H1 (cell line): ENCODE results near the gene ATG16L1. TPM values are rescaled to one million over a fixed set of nuclear protein-coding genes. Genes with fewer than 3 reads are reported as not detected.

Experiments
- CTCF ChIA-PET: fragments of 300-600 bp; sonication (Branson Sonifier 250); formaldehyde crosslinking; loops from one replicate; lab custom pipeline; 2021; ENCODE audit not compliant: partially characterized antibody; lab: Charles Lee
- POLR2A ChIA-PET: fragments of 300-600 bp; sonication (Branson Sonifier 250); formaldehyde crosslinking; loops from one replicate; lab custom pipeline; 2021; ENCODE audit warnings: inconsistent platforms; ENCODE audit not compliant: partially characterized antibody; lab: Charles Lee
- DNase-seq, 2 experiments: peaks; one replicate each; pipeline versions ENCODE4 v3.0.0 to v3.0.0-alpha.2; 2010 to 2022; ENCODE audit warnings: low spot score in 2 of 2, low read depth in 1 of 2, mixed read lengths in 1 of 2
- FAIRE-seq: peaks from 2 replicates; lab custom pipeline; 2011; peaks lifted over from hg19 to GRCh38; lab: Jason Lieb, UNC
- H2AFZ ChIP-seq: 2 replicates; pipeline ENCODE4 v1.8.1; 2012; ENCODE audit warnings: low read length, inconsistent platforms
- H2AK5ac ChIP-seq: 2 replicates; pipeline ENCODE4 v1.6.1; 2013; ENCODE audit warnings: low read depth, low read length
- H2BK120ac ChIP-seq: replicated peaks from 2 replicates; pipeline ENCODE3; 2013; ENCODE audit warnings: low read depth, low read length, inconsistent platforms
- H2BK12ac ChIP-seq: 2 replicates; pipeline ENCODE4 v1.6.1; 2013; ENCODE audit warnings: low read depth, low read length
- H2BK15ac ChIP-seq: 2 replicates; pipeline ENCODE4 v1.6.1; 2013; ENCODE audit warnings: low read length
- H2BK20ac ChIP-seq: 2 replicates; pipeline ENCODE4 v1.6.1; 2013; ENCODE audit warnings: low read length
- H2BK5ac ChIP-seq: 2 replicates; pipeline ENCODE4 v1.6.1; 2013; ENCODE audit warnings: low read depth, low read length
- H3K14ac ChIP-seq: 2 replicates; pipeline ENCODE4 v1.6.1; 2013; ENCODE audit warnings: inconsistent platforms; ENCODE audit not compliant: insufficient read length
- H3K18ac ChIP-seq: 2 replicates; pipeline ENCODE4 v1.6.1; 2013; ENCODE audit warnings: low read length; ENCODE audit errors: extremely low read depth
- H3K23ac ChIP-seq: 2 replicates; pipeline ENCODE4 v1.6.1; 2013; ENCODE audit warnings: inconsistent platforms; ENCODE audit not compliant: insufficient read length
- H3K23me2 ChIP-seq: 2 replicates; pipeline ENCODE4 v1.6.1; 2013; ENCODE audit warnings: low read depth, low read length
- H3K27ac ChIP-seq: 2 replicates; pipeline ENCODE4 v1.6.1; 2011; ENCODE audit warnings: low read depth, low read length, inconsistent platforms
- H3K27me3 ChIP-seq, 4 experiments: replicated peaks in 1 of 4; 1 replicate in 1 of 4; 2 replicates in 3 of 4; pipeline versions ENCODE4 v1.6.1 to v1.8.1; 2011 to 2013; ENCODE audit warnings: low read length in 3 of 4, mild to moderate bottlenecking in 3 of 4, inconsistent platforms in 2 of 4, mixed read lengths in 2 of 4, moderate library complexity in 1 of 4; ENCODE audit not compliant: control insufficient read depth in 3 of 4, insufficient read depth in 3 of 4; ENCODE audit errors: extremely low read depth in 1 of 4
- H3K36me3 ChIP-seq, 4 experiments: 2 replicates each; pipeline versions ENCODE4 v1.6.1 to v1.8.1; 2011 to 2013; ENCODE audit warnings: mild to moderate bottlenecking in 4 of 4, low read length in 3 of 4, moderate library complexity in 2 of 4, control low read depth in 1 of 4, inconsistent platforms in 1 of 4; ENCODE audit not compliant: insufficient read depth in 4 of 4, control insufficient read depth in 2 of 4
- H3K4ac ChIP-seq: replicated peaks from 2 replicates; pipeline ENCODE3; 2013; ENCODE audit warnings: low read length, low read depth, mixed read lengths, inconsistent platforms; ENCODE audit not compliant: insufficient read length
- H3K4me1 ChIP-seq, 4 experiments: replicated peaks in 1 of 4; 1 replicate in 1 of 4; 2 replicates in 3 of 4; pipeline versions ENCODE4 v1.6.1 to v1.8.1; 2011 to 2013; ENCODE audit warnings: low read length in 3 of 4, inconsistent platforms in 2 of 4, mixed read lengths in 1 of 4; ENCODE audit not compliant: insufficient read depth in 4 of 4, control insufficient read depth in 3 of 4
- H3K4me2 ChIP-seq, 2 experiments: 2 replicates each; pipeline versions ENCODE4 v1.6.1 to v1.8.1; 2011 to 2013; ENCODE audit warnings: low read depth in 2 of 2, low read length in 2 of 2, control low read depth in 1 of 2, inconsistent platforms in 1 of 2, mild to moderate bottlenecking in 1 of 2; ENCODE audit not compliant: insufficient read depth in 1 of 2
- H3K4me3 ChIP-seq, 4 experiments: fragments of 200-600, 300-600 bp in 1 of 4; sonication (generic), shearing (Covaris generic), sonication (Bioruptor Twin) in 1 of 4; 2 replicates each; pipeline versions ENCODE4 v1.5.1 to v1.8.1; 2011 to 2016; ENCODE audit warnings: low read length in 4 of 4, low read depth in 3 of 4, control low read depth in 2 of 4, inconsistent platforms in 2 of 4, mild to moderate bottlenecking in 2 of 4, mixed read lengths in 1 of 4, moderate library complexity in 1 of 4; ENCODE audit not compliant: insufficient read depth in 2 of 4; ENCODE audit errors: extremely low read depth in 1 of 4
- H3K56ac ChIP-seq: replicated peaks from 2 replicates; pipeline ENCODE3; 2013; ENCODE audit warnings: low read depth, mild to moderate bottlenecking, mixed read lengths, low read length, inconsistent platforms; ENCODE audit not compliant: insufficient read length
- H3K79me1 ChIP-seq: 2 replicates; pipeline ENCODE4 v1.6.1; 2013; ENCODE audit warnings: low read depth, low read length, control low read depth
- H3K79me2 ChIP-seq, 2 experiments: 2 replicates each; pipeline versions ENCODE4 v1.6.1 to v1.8.1; 2012 to 2013; ENCODE audit warnings: low read length in 2 of 2, mild to moderate bottlenecking in 2 of 2, inconsistent platforms in 1 of 2; ENCODE audit not compliant: insufficient read depth in 2 of 2, control insufficient read depth in 1 of 2
- H3K9ac ChIP-seq, 4 experiments: replicated peaks in 1 of 4; 1 replicate in 1 of 4; 2 replicates in 3 of 4; pipeline versions ENCODE4 v1.6.1 to v1.8.1; 2011 to 2013; ENCODE audit warnings: low read depth in 3 of 4, low read length in 3 of 4, control low read depth in 2 of 4, mild to moderate bottlenecking in 2 of 4, moderate library complexity in 2 of 4, inconsistent platforms in 1 of 4; ENCODE audit errors: extremely low read depth in 1 of 4
- H3K9me3 ChIP-seq, 2 experiments: 2 replicates each; pipeline versions ENCODE4 v1.6.1 to v1.8.1; 2012 to 2013; ENCODE audit warnings: mild to moderate bottlenecking in 2 of 2, moderate library complexity in 2 of 2, control low read depth in 1 of 2, inconsistent platforms in 1 of 2, low read depth in 1 of 2, low read length in 1 of 2, mixed read lengths in 1 of 2; ENCODE audit not compliant: insufficient read depth in 2 of 2
- H4K20me1 ChIP-seq, 2 experiments: replicated peaks in 1 of 2; 2 replicates each; pipeline versions ENCODE3 to v1.8.1; 2011 to 2013; ENCODE audit warnings: inconsistent platforms in 2 of 2, low read length in 2 of 2, mild to moderate bottlenecking in 1 of 2; ENCODE audit not compliant: insufficient read depth in 2 of 2, control insufficient read depth in 1 of 2
- H4K5ac ChIP-seq: 2 replicates; pipeline ENCODE4 v1.6.1; 2013; ENCODE audit warnings: low read length, low read depth, mixed read lengths, inconsistent platforms; ENCODE audit not compliant: insufficient read length
- H4K8ac ChIP-seq: 2 replicates; pipeline ENCODE4 v1.8.0; 2013; ENCODE audit warnings: mild to moderate bottlenecking, moderate library complexity, low read length, inconsistent platforms; ENCODE audit not compliant: insufficient read depth; ENCODE audit errors: extremely low read depth
- H4K91ac ChIP-seq: replicated peaks from 2 replicates; pipeline ENCODE3; 2013; ENCODE audit warnings: low read length, mixed read lengths, inconsistent platforms; ENCODE audit not compliant: insufficient read length
- ATF2 ChIP-seq: IDR thresholded peaks from 2 replicates; pipeline ENCODE4 v1.6.1; 2012; ENCODE audit warnings: low read length, inconsistent platforms
- ATF3 ChIP-seq: IDR thresholded peaks from 2 replicates; pipeline ENCODE4 v1.6.1; 2011; ENCODE audit warnings: low read depth, mild to moderate bottlenecking, low read length; ENCODE audit not compliant: insufficient read depth
- CBX5 ChIP-seq: fragments of 300-800, 300-1000 bp; sonication (generic); IDR thresholded peaks from 2 replicates; pipeline ENCODE4 v1.7.1; 2016; ENCODE audit warnings: antibody characterized with exemption, low read length, low read depth
- EP300 ChIP-seq, 2 experiments: IDR thresholded peaks; 1 replicate in 1 of 2; 2 replicates in 1 of 2; pipeline ENCODE4 v1.6.1; 2011 to 2012; ENCODE audit warnings: low read depth in 2 of 2, low read length in 2 of 2, mild to moderate bottlenecking in 2 of 2, borderline replicate concordance in 1 of 2, inconsistent platforms in 1 of 2, moderate library complexity in 1 of 2
- GABPA ChIP-seq: IDR thresholded peaks from 2 replicates; pipeline ENCODE4 v1.6.1; 2011; ENCODE audit warnings: mild to moderate bottlenecking, low read length, moderate library complexity, borderline replicate concordance; ENCODE audit not compliant: insufficient read depth
- JUND ChIP-seq: IDR thresholded peaks from 2 replicates; pipeline ENCODE4 v1.6.1; 2011; ENCODE audit warnings: mild to moderate bottlenecking, improper control_type of control experiment, low read length
- KDM5A ChIP-seq: fragments of 200-600 bp; IDR thresholded peaks from 2 replicates; pipeline ENCODE4 v1.7.1; 2012; ENCODE audit warnings: mild to moderate bottlenecking, low read length, inconsistent platforms, mixed read lengths
- POLR2AphosphoS5 ChIP-seq: IDR thresholded peaks from 2 replicates; pipeline ENCODE4 v1.6.1; 2011; ENCODE audit warnings: low read depth, low read length
- RNF2 ChIP-seq: fragments of 200-900, 300-1000 bp; sonication (generic); IDR thresholded peaks from 2 replicates; pipeline ENCODE4 v1.7.1; 2016; ENCODE audit warnings: borderline replicate concordance, low read depth, mild to moderate bottlenecking, antibody characterized with exemption, low read length; ENCODE audit not compliant: poor library complexity, severe bottlenecking; ENCODE audit errors: missing control alignments
- SIN3A ChIP-seq, 2 experiments: IDR thresholded peaks in 1 of 2; conservative IDR thresholded peaks in 1 of 2; 2 replicates each; pipeline ENCODE4 v1.6.1; 2011 to 2012; ENCODE audit warnings: low read length in 2 of 2, improper control_type of control experiment in 1 of 2, low read depth in 1 of 2, mild to moderate bottlenecking in 1 of 2
- SIRT6 ChIP-seq: IDR thresholded peaks from one replicate; pipeline ENCODE4 v1.7.1; 2012; ENCODE audit warnings: low read length, inconsistent platforms
- WGBS, 2 experiments: shearing (Covaris generic) in 1 of 2; methylation state at CpG; one replicate each; pipeline versions ENCODE4 v1.1.6 to v1.1.7; 2013 to 2015; ENCODE audit warnings: low lambda C conversion rate in 2 of 2, mixed read lengths in 2 of 2, inconsistent platforms in 1 of 2, low coverage in 1 of 2, missing lambda C conversion rate in 1 of 2; ENCODE audit not compliant: insufficient replicate concordance in 2 of 2, insufficient coverage in 1 of 2, insufficient read length in 1 of 2; ENCODE audit errors: extremely low coverage in 1 of 2, missing lambda C conversion rate in 1 of 2; 5-methylcytosine and 5-hydroxymethylcytosine counted together
- polyA plus RNA-seq, 7 experiments: library from polyadenylated mRNA; depleted of rRNA in 3 of 7; stranded (reverse) in 5 of 7; unstranded in 2 of 7; fragments of >200 nt in 5 of 7; fragments of 200-250 nt in 2 of 7; gene quantifications; 1 replicate in 5 of 7; 2 replicates in 1 of 7; 4 replicates in 1 of 7; pipeline versions ENCODE4 v1.2.1 to v1.2.3, GENCODE V29; 2011 to 2013; ENCODE audit warnings: missing spikeins in 2 of 7, mixed read lengths in 2 of 7
- total RNA-seq: library from RNA; stranded (reverse); fragmentation: NEBNext Ultra II Directional; extraction: Animal tissue kit (Norgen Biotek cat#: 25700); gene quantifications from 2 replicates; pipeline ENCODE4 v1.2.1, GENCODE V29; 2021

ATG16L1 gene
- total and polyA plus RNA-seq, 2 of the 8 experiments (the other 6 are each of a cell fraction or from before 2014, with no cell fraction given) = 18.3 to 31.0 TPM

GRCh38 chr2:233260661-233261060 is 9.2 kb downstream of the ATG16L1 start:
- no peak overlapping the region for H3K4ac ChIP-seq
- H3K27ac ChIP-seq = no peak overlapping the region
- H3K4me2 ChIP-seq = no peak overlapping the region
- H2BK5ac ChIP-seq = no peak overlapping the region
- H2BK12ac ChIP-seq = no peak overlapping the region
- no peak overlapping the region for H4K8ac ChIP-seq
- no peaks in the 10 kb centered on the region for H3K4me1 ChIP-seq
- DNase-seq (no peak), FAIRE-seq (no peak)
- H3K56ac ChIP-seq = no peak overlapping the region
- no peak overlapping the region for H3K9ac ChIP-seq
- no peak overlapping the region for H3K23ac ChIP-seq
- H2AK5ac ChIP-seq = no peak overlapping the region
- H3K27me3 ChIP-seq = no peaks in the 10 kb centered on the region
- H3K79me2 ChIP-seq = peaks cover 0 to 28% of the 10 kb centered on the region in 2 experiments; a peak in 3 of 4 replicates
- no peak overlapping the region for H4K91ac ChIP-seq
- no peaks in the 10 kb centered on the region for H3K9me3 ChIP-seq
- no peaks in the 10 kb centered on the region for H3K23me2 ChIP-seq
- H3K18ac ChIP-seq = no peak overlapping the region
- H4K5ac ChIP-seq = no peak overlapping the region
- CTCF ChIA-PET = interaction anchor here (1.3 kb wide), 1 partner anchor 9 kb away, joined by 4 read pairs; the partner anchor contains the start of gene ATG16L1
- H2AFZ ChIP-seq = no peak overlapping the region
- H2BK120ac ChIP-seq = no peak overlapping the region
- H3K4me3 ChIP-seq = no peak overlapping the region
- no peak overlapping the region for H2BK15ac ChIP-seq
- no peak overlapping the region for H3K14ac ChIP-seq
- POLR2A ChIA-PET = no interaction called here
- H3K36me3 ChIP-seq = peaks cover 28 to 91% (median 70%) of the 10 kb centered on the region in 4 experiments
- H3K79me1 ChIP-seq = no peaks in the 10 kb centered on the region; the same call in 1 of the 2 replicates
- no peak overlapping the region for H2BK20ac ChIP-seq
- H4K20me1 ChIP-seq = peaks cover 7% of the 10 kb centered on the region in 2 experiments
- 92% methylated on average over 5 of the region's 5 CpGs; no CpG with 5 or more reads in 1 of the 2 experiments for whole genome bisulfite sequencing, 2 experiments
- TF ChIP-seq KDM5A (no peak), POLR2AphosphoS5 (no peak), SIN3A (conservative IDR thresholded peaks at IDR 0.05 in 1 of 2, IDR thresholded peaks at IDR 0.05 in 1 of 2; ENCODE audit: low read depth in 1 of 2, low read length in 2 of 2) (no peak), ATF3 (no peak), RNF2 (no peak), GABPA (no peak), ATF2 (no peak), JUND (no peak), CBX5 (no peak), SIRT6 (no peak), EP300 (IDR thresholded peaks at IDR 0.05; ENCODE audit: borderline replicate concordance in 1 of 2, low read depth in 2 of 2, low read length in 2 of 2) (no peak)
